ENCODE results near the gene ANKS1B.
"Not testable (repeated sequence)": the region's sequence is repeated elsewhere in the genome, so short reads cannot be mapped to it uniquely, and the experiment has no call there.

The ANKS1B gene

GRCh38 chr12:98783420-98783819, 1201.3 kb downstream of the ANKS1B start:
- no peak for DNase-seq

GRCh38 chr12:98780261-98780660, 1204.5 kb downstream of the ANKS1B start:
- no peak for DNase-seq

GRCh38 chr12:98772818-98773217, 1211.9 kb downstream of the ANKS1B start:
- no peak for DNase-seq

- no peak for DNase-seq
Measured at GRCh38 chr12:98771811-98772752, 1212.7 kb downstream of the ANKS1B start.

GRCh38 chr12:98770230-98770629, 1214.5 kb downstream of the ANKS1B start:
- no peak for DNase-seq

GRCh38 chr12:98769068-98769467, 1215.7 kb downstream of the ANKS1B start:
- no peak for DNase-seq

- DNase-seq: no peak
Measured at GRCh38 chr12:98767248-98767647, 1217.5 kb downstream of the ANKS1B start.

- no peak for DNase-seq
Measured at GRCh38 chr12:98763656-98764055, 1221.1 kb downstream of the ANKS1B start.

- DNase-seq: no peak
Measured at GRCh38 chr12:98758331-98758730, 1226.4 kb downstream of the ANKS1B start.

- DNase-seq: no peak
Measured at GRCh38 chr12:98757455-98757854, 1227.3 kb downstream of the ANKS1B start.

GRCh38 chr12:98755855-98756254, 1228.9 kb downstream of the ANKS1B start:
- not testable (repeated sequence) for DNase-seq

- DNase-seq: no peak
Measured at GRCh38 chr12:98754095-98754494, 1230.6 kb downstream of the ANKS1B start.

- no peak for DNase-seq
Measured at GRCh38 chr12:98752726-98753125, 1232.0 kb downstream of the ANKS1B start.

- no peak for DNase-seq
Measured at GRCh38 chr12:98751580-98752115, 1233.1 kb downstream of the ANKS1B start.

GRCh38 chr12:98750511-98750910, 1234.2 kb downstream of the ANKS1B start:
- no peak for DNase-seq

GRCh38 chr12:98748463-98748862, 1236.3 kb downstream of the ANKS1B start:
- DNase-seq: no peak

GRCh38 chr12:98745578-98746391, 1239.0 kb downstream of the ANKS1B start:
- peak; percentile 21 for DNase-seq

- DNase-seq: peak; percentile 43
Measured at GRCh38 chr12:98744680-98745079, 1240.1 kb downstream of the ANKS1B start.

- DNase-seq: peak; percentile 41
Measured at GRCh38 chr12:98743362-98743953, 1241.3 kb downstream of the ANKS1B start.

GRCh38 chr12:98741556-98742265, 1243.0 kb downstream of the ANKS1B start:
- DNase-seq: no peak

- DNase-seq: no peak
Measured at GRCh38 chr12:98741196-98741555, 1243.6 kb downstream of the ANKS1B start.

GRCh38 chr12:98740751-98741150, 1244.0 kb downstream of the ANKS1B start:
- DNase-seq: no peak
